ELF-1 (cell line): ENCODE data around the gene SLC14A1.

ENCODE experiments used
- DNase-seq: peaks from one replicate; pipeline ENCODE4 v3.0.0-alpha.2; 2016; ENCODE audit warnings: low read depth, low spot score

SLC14A1 gene

DNA sequence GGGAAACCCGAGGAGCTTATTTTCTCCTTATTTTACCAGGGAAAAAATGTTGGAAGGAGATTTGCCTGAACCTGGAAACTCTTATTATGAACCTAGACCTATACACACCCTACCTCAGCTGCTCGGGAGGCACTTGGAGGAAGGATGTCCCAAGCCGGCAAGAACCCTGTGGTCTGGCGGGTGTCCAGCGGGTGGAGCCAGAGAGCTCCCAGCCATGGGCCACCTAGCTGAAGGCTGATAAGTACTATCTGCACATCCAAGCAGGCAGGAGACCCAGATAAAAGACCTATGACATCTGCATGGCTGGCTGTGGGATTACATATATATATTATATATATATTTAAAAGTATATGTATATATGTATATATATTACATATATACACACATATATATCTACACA is 1.1 kb upstream of the SLC14A1 start:
- peak; percentile 88 for DNase-seq

DNA sequence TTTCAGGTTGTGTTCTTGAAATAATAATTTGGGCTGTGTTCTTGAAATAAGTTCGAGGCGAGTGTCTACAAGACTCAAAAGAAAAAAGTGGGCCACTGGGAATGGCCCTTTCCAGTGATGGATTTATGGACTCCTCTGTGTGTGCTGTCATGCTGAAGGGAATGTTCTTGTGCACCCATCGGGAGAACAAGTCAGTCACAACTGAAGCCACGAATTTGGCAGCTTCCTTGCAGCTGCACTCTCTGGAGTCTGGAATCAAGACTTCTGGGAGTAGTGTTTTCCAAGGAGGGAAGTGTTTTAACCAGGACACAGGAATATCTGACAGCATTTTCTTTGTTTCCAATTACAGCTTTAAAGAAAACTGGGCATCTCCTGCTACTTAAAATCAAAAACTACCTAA is 620 bp downstream of the SLC14A1 start:
- no peak for DNase-seq

DNA sequence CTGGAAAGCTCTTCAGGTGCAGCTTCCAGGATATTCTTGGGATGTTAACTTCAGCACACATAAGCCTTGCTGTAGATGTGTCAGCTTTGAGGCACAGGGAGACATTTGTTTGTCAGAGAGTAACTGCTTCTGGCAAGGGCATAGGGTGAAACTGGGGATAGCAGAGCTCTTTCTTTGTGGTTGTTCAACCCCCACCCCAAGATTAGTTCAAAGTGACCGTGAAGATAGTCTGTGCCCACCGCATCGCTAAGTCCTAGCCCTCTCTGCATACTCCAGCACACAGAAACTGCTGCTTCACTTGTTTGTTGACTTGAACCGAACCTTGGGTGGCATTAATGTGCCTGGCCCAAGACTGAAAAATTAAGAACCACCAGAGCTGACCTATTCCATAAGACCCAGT is 1.4 kb downstream of the SLC14A1 start:
- no peak for DNase-seq

DNA sequence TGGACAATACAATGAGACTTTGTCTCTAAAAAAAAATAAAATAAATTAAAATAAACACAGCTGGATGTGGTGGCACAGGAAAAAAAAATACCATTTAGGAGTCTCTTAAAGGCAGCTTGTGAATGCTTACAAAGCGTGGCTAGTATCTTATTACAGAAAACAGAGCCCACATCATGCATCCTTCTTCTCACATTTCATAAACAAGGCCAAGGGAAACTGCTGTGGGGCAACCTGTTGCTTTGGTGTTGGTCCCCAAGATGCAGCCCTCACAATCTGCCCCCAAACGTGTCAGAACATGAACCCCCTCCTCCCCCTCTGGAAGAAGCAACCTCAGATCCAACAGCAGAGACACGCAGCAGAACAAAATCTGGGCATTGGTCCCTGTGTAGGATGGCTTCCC is 2.6 kb downstream of the SLC14A1 start:
- no peak for DNase-seq

DNA sequence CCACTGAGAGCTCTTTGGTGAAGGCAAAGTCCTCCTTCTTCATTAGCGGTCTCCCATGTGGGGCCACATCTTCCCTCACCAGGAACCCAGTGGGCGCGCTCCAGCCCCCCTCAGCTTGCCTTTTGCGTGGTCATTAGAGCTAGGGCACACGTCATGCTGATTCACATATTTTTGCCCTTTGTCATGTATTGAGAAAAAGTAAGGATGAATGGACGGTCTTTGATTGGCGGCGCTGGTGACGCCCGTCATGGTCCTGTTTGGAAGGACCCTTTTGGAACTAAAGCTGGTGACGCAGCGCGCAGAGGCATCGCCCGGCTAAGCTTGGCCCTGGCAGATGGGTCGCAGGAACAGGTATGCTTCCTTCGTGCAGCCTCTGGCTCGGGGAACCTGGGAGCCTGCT is 3.1 kb downstream of the SLC14A1 start:
- DNase-seq: no peak

DNA sequence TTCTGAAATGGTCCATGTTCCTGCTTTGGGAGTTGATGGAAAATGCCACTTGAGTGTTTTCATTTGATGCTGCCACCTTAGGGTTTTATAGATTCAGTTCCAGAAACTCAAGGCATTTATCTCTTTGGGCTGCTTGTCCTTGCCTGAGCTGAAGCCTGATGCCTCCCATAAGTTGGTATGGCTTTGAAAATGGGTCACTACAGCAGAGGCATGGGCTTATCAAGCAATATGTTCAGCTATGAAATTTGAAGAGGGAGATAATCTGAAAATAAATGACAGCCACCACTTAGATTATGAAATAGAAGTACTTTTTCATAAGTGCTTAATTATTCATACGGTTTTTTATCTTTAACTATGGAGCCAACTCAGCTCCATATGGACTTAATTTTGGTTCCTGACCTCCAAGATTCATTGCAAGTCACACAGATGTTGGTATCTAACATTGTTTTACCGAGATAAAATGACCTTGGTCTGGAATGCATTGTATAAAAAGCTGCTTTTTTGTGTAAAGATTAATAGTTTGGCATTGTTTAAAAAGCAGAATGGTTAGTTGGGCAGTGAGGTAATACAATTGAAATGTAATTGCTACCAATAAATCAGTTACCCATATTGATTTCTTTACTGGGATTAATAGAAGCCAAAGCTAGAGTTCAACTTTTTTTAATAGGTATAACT is 4.5 kb downstream of the SLC14A1 start:
- no peak for DNase-seq

DNA sequence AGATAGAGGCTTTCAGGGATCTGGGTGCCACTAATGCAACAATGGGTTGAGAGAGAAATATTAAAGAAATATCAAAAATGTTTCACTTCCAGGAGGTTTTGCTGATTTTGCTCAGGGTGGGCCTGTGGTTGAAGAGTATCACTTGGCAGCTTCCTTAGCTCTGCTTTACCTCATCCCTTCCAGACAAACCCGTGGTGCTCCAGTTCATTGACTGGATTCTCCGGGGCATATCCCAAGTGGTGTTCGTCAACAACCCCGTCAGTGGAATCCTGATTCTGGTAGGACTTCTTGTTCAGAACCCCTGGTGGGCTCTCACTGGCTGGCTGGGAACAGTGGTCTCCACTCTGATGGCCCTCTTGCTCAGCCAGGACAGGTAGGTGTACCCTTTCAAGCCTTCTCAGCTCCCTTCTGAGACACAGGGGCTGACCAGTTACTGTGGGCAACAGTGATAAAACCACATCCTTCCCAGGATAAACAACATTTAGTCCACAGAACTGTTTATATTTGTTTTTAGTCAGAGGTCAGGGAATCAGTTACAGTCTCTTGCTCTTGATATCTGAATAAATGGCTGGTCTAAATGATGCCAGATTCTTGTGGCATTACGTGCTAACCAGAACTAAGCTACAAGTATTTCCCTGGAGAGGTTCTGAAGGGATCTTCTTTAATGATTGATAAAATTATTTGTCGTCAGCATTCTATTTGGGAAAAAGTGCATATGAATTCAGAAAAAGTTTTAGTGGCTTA is 7.0 kb downstream of the SLC14A1 start:
- DNase-seq: no peak

DNA sequence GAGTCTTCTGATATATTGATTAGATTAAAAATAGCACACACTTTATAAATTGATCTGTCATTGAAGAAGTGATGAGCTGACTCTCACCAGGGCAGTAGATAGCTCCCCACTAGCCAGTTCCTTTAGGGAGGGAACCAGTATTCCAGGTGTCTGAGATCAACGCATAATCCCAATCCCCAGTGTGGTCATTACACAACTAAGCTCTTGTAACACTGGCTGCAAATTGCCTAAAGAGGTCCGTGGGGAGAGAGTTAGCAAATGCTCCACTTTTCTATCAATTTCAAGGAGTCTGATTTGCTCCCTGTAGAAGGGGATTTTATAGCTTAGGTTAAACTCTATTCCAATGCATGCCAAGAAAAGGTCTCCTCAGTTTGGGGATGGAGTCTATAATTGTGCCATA is 7.7 kb downstream of the SLC14A1 start:
- no peak for DNase-seq

DNA sequence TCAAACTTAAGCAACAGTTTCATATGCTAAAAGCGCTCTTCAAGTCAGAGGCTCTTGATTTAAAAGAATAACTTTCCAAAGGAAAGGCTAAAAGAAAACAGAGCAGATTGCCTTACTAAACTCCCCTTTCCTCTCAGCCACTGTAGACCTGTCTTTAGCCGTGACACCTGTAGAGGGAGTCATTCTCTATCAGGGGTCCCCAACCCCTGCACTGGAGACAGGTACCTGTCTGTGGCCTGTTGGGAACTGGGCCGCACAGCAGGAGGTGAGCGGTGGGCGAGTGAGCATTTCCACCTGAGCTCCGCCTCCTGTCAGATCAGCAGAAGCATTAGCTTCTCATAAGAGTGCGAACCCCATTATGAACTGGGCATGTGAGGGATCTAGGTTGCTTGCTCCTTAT is 9.6 kb downstream of the SLC14A1 start:
- peak; percentile 16 for DNase-seq

DNA sequence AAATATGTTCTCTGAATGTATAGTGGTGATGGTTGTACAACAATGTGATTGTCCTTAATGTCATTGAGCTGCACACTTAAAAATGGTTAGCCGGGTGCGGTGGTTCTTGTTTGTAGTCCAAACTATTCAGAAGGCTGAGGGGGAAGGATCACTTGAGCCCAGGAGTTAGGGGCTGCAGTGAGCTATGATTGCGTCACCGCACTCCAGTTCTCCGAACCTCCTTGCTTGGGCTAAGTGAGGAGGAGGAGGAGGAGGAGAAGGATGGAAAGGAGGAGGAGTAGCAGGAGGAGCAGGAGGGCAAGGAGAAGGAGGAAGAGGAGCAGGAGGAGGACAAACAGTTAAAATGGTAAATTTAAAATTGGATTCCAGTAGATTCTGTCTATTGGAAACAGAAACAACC is 10.5 kb downstream of the SLC14A1 start:
- no peak for DNase-seq

DNA sequence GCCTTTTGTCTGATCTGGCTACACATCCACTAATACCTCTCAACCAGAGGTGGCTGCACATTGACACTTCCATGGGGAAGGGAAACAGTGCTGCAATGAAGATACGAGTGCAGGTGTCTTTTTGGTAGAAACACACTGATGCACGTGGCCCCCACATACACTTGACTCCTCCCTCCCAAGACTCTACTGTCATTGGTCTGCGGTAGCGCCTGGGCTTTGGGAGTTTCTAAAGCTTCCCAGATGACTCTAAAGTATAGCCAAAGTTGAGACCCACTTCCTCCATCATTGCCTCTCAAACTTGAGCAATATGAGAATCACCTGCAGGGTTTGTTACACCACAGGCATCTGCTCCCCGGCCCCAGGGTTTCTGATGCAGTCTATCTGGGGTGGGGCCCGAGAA is 11.0 kb downstream of the SLC14A1 start:
- no peak for DNase-seq

DNA sequence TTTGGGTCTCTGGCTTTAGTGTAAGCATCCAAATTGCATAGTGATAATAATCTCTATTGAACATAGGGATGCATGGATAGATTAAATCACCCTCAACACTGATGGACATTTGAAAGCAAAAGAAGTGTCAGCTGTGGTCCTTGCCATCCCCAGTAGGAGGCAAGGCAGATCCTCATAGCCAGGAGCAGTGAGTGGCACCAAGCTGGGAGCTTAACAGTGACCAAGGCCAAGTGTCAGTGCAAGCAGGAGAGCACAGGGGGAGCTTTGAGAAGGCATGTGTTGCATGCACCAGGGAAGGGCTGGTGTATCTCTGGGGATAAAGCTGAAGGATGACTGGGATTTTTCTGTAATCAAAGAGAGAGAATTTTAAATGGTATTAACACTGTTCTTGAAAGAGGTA is 14.7 kb downstream of the SLC14A1 start:
- peak; percentile 14 for DNase-seq

DNA sequence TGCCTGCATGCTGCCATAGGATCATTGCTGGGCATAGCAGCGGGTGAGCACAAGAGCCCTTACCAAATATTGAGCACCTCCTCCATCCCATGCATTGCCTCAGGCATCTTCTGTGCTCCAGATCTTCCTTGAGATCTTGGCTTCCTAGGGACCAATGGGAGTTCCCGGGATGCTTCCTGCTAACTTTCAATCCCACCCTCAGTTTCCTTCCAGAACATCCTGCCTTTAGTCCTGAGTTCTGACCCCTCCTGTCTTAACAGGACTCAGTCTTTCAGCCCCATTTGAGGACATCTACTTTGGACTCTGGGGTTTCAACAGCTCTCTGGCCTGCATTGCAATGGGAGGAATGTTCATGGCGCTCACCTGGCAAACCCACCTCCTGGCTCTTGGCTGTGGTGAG is 15.3 kb downstream of the SLC14A1 start:
- peak; percentile 15 for DNase-seq

DNA sequence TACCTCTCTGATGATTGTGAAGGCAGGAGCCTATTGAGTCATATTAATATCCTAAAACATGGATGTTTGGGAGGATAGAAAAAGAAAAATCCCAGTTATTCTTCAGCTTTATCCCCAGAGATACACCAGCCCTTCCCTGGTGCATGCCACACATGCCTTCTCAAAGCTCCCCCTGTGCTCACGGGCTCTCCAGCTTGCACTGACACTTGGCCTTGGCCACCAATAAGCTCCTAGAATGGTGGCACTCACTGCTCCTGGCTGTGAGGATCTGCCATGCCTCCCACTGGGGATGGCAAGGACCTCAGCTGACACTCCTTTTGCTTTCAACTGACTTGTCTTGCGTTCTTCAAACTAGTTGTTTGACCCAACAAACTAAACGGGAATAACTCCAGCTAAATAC is 15.9 kb downstream of the SLC14A1 start:
- DNase-seq: no peak

DNA sequence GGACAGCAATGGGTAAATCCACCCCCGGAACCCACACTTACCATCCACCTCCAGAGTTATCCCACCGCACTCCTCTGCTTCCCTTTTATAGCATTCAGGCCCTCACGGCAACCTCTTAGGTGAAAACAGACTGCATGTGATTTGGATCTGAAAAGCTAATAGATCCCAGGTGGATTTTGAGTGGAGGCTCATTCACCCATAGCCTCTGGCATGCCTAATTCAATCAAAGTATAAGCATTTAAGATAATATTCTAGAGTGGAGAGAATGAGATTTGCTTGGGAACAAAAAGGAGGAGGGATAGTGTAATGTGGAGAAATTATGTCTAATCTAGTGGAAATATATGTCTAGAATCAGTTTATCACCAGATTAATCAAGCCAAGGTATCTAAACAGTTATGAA is 17.1 kb downstream of the SLC14A1 start:
- DNase-seq: no peak

DNA sequence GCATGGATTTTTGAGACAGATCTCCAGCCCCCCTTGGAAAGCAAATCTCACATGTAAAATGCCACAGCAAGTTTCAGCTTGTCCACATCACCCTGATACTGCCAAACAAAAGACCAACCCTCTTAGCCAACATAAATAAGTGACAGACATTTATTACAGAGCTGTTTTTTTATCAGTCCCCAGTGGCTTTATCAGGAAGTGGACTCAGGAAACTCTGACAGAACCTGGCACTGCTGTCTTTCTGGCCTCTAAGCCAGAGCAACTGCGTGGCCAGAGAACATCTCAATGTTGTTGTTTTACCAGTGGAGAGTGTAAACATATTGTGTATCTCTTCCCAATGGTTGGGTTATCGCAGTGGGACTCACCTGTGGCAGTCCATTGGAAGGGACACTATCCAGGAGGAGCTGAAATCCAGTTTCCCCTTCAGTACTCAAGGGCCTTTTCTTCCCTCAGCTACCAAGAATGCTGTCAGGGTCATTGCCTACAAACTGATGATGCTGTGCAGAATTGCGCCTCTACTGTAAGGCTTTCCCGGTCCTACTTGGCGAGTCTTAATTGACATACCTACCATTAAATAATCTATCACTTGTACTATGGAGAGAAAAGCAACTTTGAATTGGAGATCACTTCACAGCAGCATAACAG is 22.0 kb downstream of the SLC14A1 start:
- DNase-seq: no peak

DNA sequence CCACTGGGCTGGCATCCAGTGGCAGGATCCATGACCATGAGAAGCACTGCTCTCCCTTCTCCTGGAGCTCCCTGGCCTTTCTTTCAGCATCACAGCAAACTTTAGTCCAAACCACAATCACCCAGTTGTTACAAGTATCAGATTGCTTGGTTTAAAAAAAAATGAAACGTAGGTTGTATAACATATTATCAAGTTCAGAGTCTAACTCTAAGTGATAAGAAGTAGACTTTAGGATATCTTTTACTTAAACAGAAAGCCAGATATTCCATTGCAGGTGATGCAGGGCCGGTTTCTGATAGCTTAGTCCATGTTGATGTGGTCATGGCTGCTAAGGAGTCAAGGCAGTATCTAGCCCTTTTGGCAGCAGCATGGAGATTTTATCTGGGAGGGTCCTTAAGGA is 24.5 kb downstream of the SLC14A1 start:
- no peak for DNase-seq

DNA sequence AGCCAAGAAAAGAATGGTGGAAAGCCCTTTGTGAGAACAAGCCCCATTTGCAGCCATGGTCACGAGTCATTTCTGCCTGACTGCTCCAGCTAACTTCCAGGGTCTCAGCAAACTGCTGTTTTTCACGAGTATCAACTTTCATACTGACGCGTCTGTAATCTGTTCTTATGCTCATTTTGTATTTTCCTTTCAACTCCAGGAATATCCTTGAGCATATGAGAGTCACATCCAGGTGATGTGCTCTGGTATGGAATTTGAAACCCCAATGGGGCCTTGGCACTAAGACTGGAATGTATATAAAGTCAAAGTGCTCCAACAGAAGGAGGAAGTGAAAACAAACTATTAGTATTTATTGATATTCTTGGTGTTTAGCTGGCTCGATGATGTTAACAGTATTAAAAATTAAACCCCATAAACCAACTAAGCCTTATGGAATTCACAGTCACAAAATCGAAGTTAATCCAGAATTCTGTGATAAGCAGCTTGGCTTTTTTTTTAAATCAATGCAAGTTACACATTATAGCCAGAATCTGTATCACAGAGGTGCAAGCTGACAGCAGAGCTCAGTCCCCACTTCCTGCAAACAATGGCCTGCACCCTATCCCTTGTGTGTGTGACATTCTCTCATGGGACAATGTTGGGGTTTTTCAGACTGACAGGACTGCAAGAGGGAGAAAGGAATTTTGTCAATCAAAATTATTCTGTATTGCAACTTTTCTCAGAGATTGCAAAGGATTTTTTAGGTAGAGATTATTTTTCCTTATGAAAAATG is 26.1 kb downstream of the SLC14A1 start:
- DNase-seq: no peak

DNA sequence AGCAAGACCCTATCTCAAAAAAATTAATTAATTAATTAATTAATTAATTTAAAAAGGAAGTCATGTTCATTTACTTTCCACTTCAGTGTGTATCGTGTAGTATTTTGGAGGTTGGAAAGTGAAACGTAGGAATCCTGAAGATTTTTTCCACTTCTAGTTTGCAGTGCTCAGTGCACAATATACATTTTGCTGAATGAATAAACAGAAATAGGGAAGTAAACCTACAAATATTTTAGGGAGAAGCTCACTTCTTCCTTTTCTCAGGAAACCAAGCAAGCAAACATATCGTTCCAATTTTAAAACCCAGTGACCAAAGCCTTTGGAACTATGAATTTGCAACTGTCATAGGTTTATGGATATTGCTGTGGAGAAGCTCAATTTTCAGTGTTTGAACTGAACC is 27.8 kb downstream of the SLC14A1 start:
- no peak for DNase-seq

DNA sequence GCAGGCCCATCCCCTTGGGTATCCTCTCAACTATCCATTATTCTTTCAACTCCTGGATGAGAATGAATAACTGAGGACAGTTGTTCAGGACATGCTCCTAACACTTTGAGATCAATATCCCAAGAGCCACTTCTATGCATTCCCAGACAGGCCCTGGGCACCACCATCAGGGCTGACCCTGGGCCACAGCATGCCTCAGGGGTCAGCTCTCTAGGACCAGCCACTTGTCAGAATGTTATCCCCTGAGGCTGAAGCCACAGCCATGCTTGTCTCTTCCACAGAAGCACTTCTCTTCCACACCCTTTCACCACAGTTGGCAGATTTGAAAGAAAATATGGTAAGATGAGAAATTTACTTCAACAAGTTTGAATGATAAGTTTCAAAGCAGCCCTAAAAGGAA is 28.7 kb downstream of the SLC14A1 start:
- no peak for DNase-seq

DNA sequence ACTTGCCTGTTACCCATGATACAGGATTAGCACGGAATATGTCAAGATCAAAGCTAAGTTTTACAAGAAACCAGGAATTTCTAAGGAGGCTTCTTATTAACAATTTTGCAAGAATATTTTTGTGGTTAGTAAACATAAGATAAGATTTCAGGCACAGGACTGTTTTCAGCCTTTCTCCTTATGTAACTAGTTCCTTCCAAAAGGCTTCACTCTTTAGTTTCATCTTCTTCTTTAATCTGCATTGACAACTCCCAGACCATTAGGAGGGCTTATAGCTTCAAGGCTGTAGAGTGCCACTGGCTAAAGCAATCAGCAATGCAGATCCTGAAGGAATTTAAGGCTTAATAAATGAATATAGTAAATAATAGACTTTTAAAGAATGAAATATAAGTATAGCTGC is 29.3 kb downstream of the SLC14A1 start:
- DNase-seq: no peak

DNA sequence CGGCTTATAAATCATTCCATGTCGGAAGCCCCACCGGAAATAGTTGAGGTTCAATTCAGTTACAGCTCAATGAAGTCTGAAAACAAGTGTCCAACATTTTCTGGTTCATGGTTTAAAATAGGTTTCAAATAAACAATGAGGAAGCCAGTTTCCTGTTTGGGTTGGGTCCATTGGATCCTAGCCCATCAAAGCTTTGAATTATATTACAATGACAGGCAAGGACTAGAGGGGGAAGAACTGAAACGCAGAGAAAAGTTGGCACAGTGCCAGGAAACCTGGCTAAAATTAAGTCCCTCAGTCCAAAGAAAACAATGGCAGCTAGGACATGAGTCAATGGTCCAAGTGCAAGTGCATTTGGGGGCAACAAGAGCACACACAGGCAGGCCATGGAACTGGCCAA is 32.0 kb downstream of the SLC14A1 start:
- no peak for DNase-seq
